Keratinocyte (primary cell): ENCODE data around the gene SLC6A7.

Source experiments
- EZH2 ChIP-seq: IDR thresholded peaks from one replicate; pipeline ENCODE4 v1.6.1; 2012; ENCODE audit warnings: inconsistent platforms, mild to moderate bottlenecking, low read length, moderate library complexity
- TF ChIP-seq, protein P1 (sequence below), 3 experiments: IDR thresholded peaks in 1 of 3; conservative IDR thresholded peaks in 1 of 3; optimal IDR thresholded peaks in 1 of 3; 2 replicates in 2 of 3; 3 replicates in 1 of 3; pipeline versions ENCODE3 to v1.5.1; 2011; ENCODE audit warnings: low read length in 3 of 3, mild to moderate bottlenecking in 3 of 3, moderate library complexity in 2 of 3, control low read depth in 1 of 3, inconsistent platforms in 1 of 3; ENCODE audit not compliant: insufficient read depth in 2 of 3; ENCODE audit errors: extremely low read depth in 1 of 3

GRCh38 chr5:150245808-150246207 is 55.9 kb downstream of the SLC6A7 start:
- TF ChIP-seq, protein P1, sequence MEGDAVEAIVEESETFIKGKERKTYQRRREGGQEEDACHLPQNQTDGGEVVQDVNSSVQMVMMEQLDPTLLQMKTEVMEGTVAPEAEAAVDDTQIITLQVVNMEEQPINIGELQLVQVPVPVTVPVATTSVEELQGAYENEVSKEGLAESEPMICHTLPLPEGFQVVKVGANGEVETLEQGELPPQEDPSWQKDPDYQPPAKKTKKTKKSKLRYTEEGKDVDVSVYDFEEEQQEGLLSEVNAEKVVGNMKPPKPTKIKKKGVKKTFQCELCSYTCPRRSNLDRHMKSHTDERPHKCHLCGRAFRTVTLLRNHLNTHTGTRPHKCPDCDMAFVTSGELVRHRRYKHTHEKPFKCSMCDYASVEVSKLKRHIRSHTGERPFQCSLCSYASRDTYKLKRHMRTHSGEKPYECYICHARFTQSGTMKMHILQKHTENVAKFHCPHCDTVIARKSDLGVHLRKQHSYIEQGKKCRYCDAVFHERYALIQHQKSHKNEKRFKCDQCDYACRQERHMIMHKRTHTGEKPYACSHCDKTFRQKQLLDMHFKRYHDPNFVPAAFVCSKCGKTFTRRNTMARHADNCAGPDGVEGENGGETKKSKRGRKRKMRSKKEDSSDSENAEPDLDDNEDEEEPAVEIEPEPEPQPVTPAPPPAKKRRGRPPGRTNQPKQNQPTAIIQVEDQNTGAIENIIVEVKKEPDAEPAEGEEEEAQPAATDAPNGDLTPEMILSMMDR (optimal IDR thresholded peaks at IDR 0.05 in 1 of 3, IDR thresholded peaks at IDR 0.05 in 1 of 3, conservative IDR thresholded peaks at IDR 0.05 in 1 of 3; ENCODE audit: extremely low read depth in 1 of 3, insufficient read depth in 2 of 3, low read length in 3 of 3), result no peak
- no peak for TF ChIP-seq EZH2
